ENCODE results near the gene SH2D3C. TPM values are rescaled to one million over a fixed set of nuclear protein-coding genes. Genes with fewer than 3 reads are reported as not detected.

The SH2D3C gene
- total RNA-seq, 1 donor from 2014 or later, result 2.0 TPM

- Mint-ChIP-seq H3K9me3 (ENCODE audit: low read depth) (no peaks in the 10 kb centered on the region), H3K4me3 (ENCODE audit: low read depth) (no peak overlapping the region), H3K4me1 (ENCODE audit: low read depth) (no peaks in the 10 kb centered on the region), H3K27ac (no peak overlapping the region), H3K36me3 (ENCODE audit: insufficient read depth) (no peaks in the 10 kb centered on the region), H3K27me3 (no peaks in the 10 kb centered on the region)
- no peak for TF ChIP-seq CTCF (IDR thresholded peaks at IDR 0.05; ENCODE audit: unreplicated experiment)
- no peak for DNase-seq (ENCODE audit: low spot score, unreplicated experiment)
Measured at GRCh38 chr9:127730799-127731410, 47.6 kb downstream of the SH2D3C start.

GRCh38 chr9:127730262-127730661 lies 48.2 kb downstream of the SH2D3C start:
- H3K36me3 Mint-ChIP-seq (ENCODE audit: insufficient read depth), result no peaks in the 10 kb centered on the region
- no peak for TF ChIP-seq CTCF (IDR thresholded peaks at IDR 0.05; ENCODE audit: unreplicated experiment)
- H3K27ac Mint-ChIP-seq, result peak overlapping the region; percentile 70
- H3K27me3 Mint-ChIP-seq, result no peaks in the 10 kb centered on the region
- H3K4me3 Mint-ChIP-seq (ENCODE audit: low read depth), result no peak overlapping the region
- H3K4me1 Mint-ChIP-seq (ENCODE audit: low read depth), result no peaks in the 10 kb centered on the region
- no peak for DNase-seq (ENCODE audit: low spot score, unreplicated experiment)
- no peaks in the 10 kb centered on the region for H3K9me3 Mint-ChIP-seq (ENCODE audit: low read depth)

GRCh38 chr9:127729522-127730256 lies 48.8 kb downstream of the SH2D3C start:
- Mint-ChIP-seq H3K27ac (peak overlapping the region; percentile 70), H3K36me3 (ENCODE audit: insufficient read depth) (no peaks in the 10 kb centered on the region), H3K9me3 (ENCODE audit: low read depth) (no peaks in the 10 kb centered on the region), H3K4me1 (ENCODE audit: low read depth) (no peaks in the 10 kb centered on the region), H3K27me3 (no peaks in the 10 kb centered on the region), H3K4me3 (ENCODE audit: low read depth) (no peak overlapping the region)
- DNase-seq (ENCODE audit: low spot score, unreplicated experiment), result no peak
- TF ChIP-seq CTCF (IDR thresholded peaks at IDR 0.05; ENCODE audit: unreplicated experiment), result no peak

- H3K9me3 Mint-ChIP-seq (ENCODE audit: low read depth), result no peaks in the 10 kb centered on the region
- no peak for DNase-seq (ENCODE audit: low spot score, unreplicated experiment)
Measured at GRCh38 chr9:127728808-127729207, 49.7 kb downstream of the SH2D3C start.

GRCh38 chr9:127726871-127727270 lies 51.6 kb downstream of the SH2D3C start:
- no peaks in the 10 kb centered on the region for H3K27me3 Mint-ChIP-seq
- TF ChIP-seq CTCF (IDR thresholded peaks at IDR 0.05; ENCODE audit: unreplicated experiment), result no peak
- DNase-seq (ENCODE audit: low spot score, unreplicated experiment), result no peak
- H3K4me3 Mint-ChIP-seq (ENCODE audit: low read depth), result no peak overlapping the region
- no peaks in the 10 kb centered on the region for H3K36me3 Mint-ChIP-seq (ENCODE audit: insufficient read depth)
- H3K27ac Mint-ChIP-seq, result no peak overlapping the region
- no peaks in the 10 kb centered on the region for H3K9me3 Mint-ChIP-seq (ENCODE audit: low read depth)
- no peaks in the 10 kb centered on the region for H3K4me1 Mint-ChIP-seq (ENCODE audit: low read depth)

More at GRCh38 chr9:127728808-127729207, 49.7 kb downstream of the SH2D3C start:
- Mint-ChIP-seq H3K36me3 (ENCODE audit: insufficient read depth) (no peaks in the 10 kb centered on the region), H3K27me3 (no peaks in the 10 kb centered on the region), H3K4me3 (ENCODE audit: low read depth) (no peak overlapping the region), H3K27ac (no peak overlapping the region), H3K4me1 (ENCODE audit: low read depth) (no peaks in the 10 kb centered on the region)
- TF ChIP-seq CTCF (IDR thresholded peaks at IDR 0.05; ENCODE audit: unreplicated experiment), result no peak
